HG02759 (cell line): Measurements from ENCODE around the gene PAK2.
"Not testable (repeated sequence)": the region's sequence is repeated elsewhere in the genome, so short reads cannot be mapped to it uniquely, and the experiment has no call there.

Experiments used
- ATAC-seq: cut with Tn5 transposase; IDR thresholded peaks from one replicate; pipeline ENCODE4 v1.9.1; 2021; ENCODE audit warnings: mild to moderate bottlenecking, moderate library complexity; ENCODE audit not compliant: unreplicated experiment

Gene PAK2

GRCh38 chr3:196777836-196778235, 38.2 kb downstream of the PAK2 start:
- no peak for ATAC-seq

- ATAC-seq, result no peak
Measured at GRCh38 chr3:196778755-196779154, 39.1 kb downstream of the PAK2 start.

- no peak for ATAC-seq
Measured at GRCh38 chr3:196782511-196782910, 42.9 kb downstream of the PAK2 start.

GRCh38 chr3:196788528-196788927, 48.9 kb downstream of the PAK2 start:
- ATAC-seq, result no peak

- no peak for ATAC-seq
Measured at GRCh38 chr3:196789885-196790359, 50.3 kb downstream of the PAK2 start.

- no peak for ATAC-seq
Measured at GRCh38 chr3:196790636-196791035, 51.0 kb downstream of the PAK2 start.

GRCh38 chr3:196792771-196793170, 53.1 kb downstream of the PAK2 start:
- no peak for ATAC-seq

GRCh38 chr3:196793246-196793645, 53.6 kb downstream of the PAK2 start:
- no peak for ATAC-seq

- ATAC-seq, result no peak
Measured at GRCh38 chr3:196794467-196794866, 54.8 kb downstream of the PAK2 start.

GRCh38 chr3:196796317-196796716, 56.7 kb downstream of the PAK2 start:
- no peak for ATAC-seq

GRCh38 chr3:196800742-196801434, 61.2 kb downstream of the PAK2 start:
- ATAC-seq, result no peak

GRCh38 chr3:196803891-196804468, 64.3 kb downstream of the PAK2 start:
- no peak for ATAC-seq

GRCh38 chr3:196804773-196805172, 65.1 kb downstream of the PAK2 start:
- ATAC-seq, result no peak

GRCh38 chr3:196810963-196811581, 71.4 kb downstream of the PAK2 start:
- no peak for ATAC-seq

- ATAC-seq, result no peak
Measured at GRCh38 chr3:196812853-196813252, 73.2 kb downstream of the PAK2 start.

- ATAC-seq, result no peak
Measured at GRCh38 chr3:196813903-196814302, 74.2 kb downstream of the PAK2 start.

GRCh38 chr3:196821806-196822355, 82.2 kb downstream of the PAK2 start:
- ATAC-seq, result no peak

- ATAC-seq, result not testable (repeated sequence)
Measured at GRCh38 chr3:196829651-196830050, 90.0 kb downstream of the PAK2 start.

- no peak for ATAC-seq
Measured at GRCh38 chr3:196835086-196835485, 95.4 kb downstream of the PAK2 start.

GRCh38 chr3:196836626-196837025, 97.0 kb downstream of the PAK2 start:
- not testable (repeated sequence) for ATAC-seq

- peak; percentile 58 for ATAC-seq
Measured at GRCh38 chr3:196837819-196838420, 98.3 kb downstream of the PAK2 start.
